NCI-H82 treated with DMSO at 0.1 percent for 48 hours (cell line): ENCODE results near the gene ATP5F1E.
A peak's percentile ranks its signal among the peaks of the same experiment; 100 is the strongest.
"Not testable (repeated sequence)": the region's sequence is repeated elsewhere in the genome, so short reads cannot be mapped to it uniquely, and the experiment has no call there.

Experiments
- DNase-seq: peaks from one replicate; lab custom pipeline; 2025; ENCODE audit not compliant: unreplicated experiment; lab: John Stamatoyannopoulos, UW

The ATP5F1E gene

GRCh38 chr20:58992911-58993310, 39.2 kb downstream of the ATP5F1E start:
- DNase-seq, result no peak

- no peak for DNase-seq
Measured at GRCh38 chr20:58991715-58992114, 40.4 kb downstream of the ATP5F1E start.

- no peak for DNase-seq
Measured at GRCh38 chr20:58990651-58991445, 41.3 kb downstream of the ATP5F1E start.

GRCh38 chr20:58989196-58989595, 42.9 kb downstream of the ATP5F1E start:
- DNase-seq, result no peak

GRCh38 chr20:58988565-58988882, 43.6 kb downstream of the ATP5F1E start:
- no peak for DNase-seq

- DNase-seq, result no peak
Measured at GRCh38 chr20:58987790-58988564, 44.2 kb downstream of the ATP5F1E start.

GRCh38 chr20:58986968-58987517, 45.1 kb downstream of the ATP5F1E start:
- DNase-seq, result peak; percentile 65

- DNase-seq, result no peak
Measured at GRCh38 chr20:58986286-58986967, 45.7 kb downstream of the ATP5F1E start.

GRCh38 chr20:58985656-58986055, 46.5 kb downstream of the ATP5F1E start:
- no peak for DNase-seq

GRCh38 chr20:58984691-58985090, 47.4 kb downstream of the ATP5F1E start:
- DNase-seq, result no peak

GRCh38 chr20:58983115-58983468, 49.0 kb downstream of the ATP5F1E start:
- DNase-seq, result not testable (repeated sequence)

GRCh38 chr20:58982406-58983114, 49.6 kb downstream of the ATP5F1E start:
- no peak for DNase-seq

GRCh38 chr20:58981628-58982364, 50.3 kb downstream of the ATP5F1E start:
- DNase-seq, result no peak

GRCh38 chr20:58980711-58981627, 51.2 kb downstream of the ATP5F1E start, which contains the start of gene NELFCD:
Gene NELFCD, plus strand, starts transcription at chr20:58981256. Its CDS starts 54 bp downstream, at chr20:58981310.
- peak; percentile 61 for DNase-seq

GRCh38 chr20:58978351-58979190, 53.6 kb downstream of the ATP5F1E start:
- peak; percentile 75 for DNase-seq

GRCh38 chr20:58976061-58976730, 55.9 kb downstream of the ATP5F1E start:
- DNase-seq, result no peak
